CD4-positive, alpha-beta T cell treated with Interleukin-15 for 1 hour (primary cell): Measurements from ENCODE around the gene RTCA.
"Not testable (repeated sequence)": the region's sequence is repeated elsewhere in the genome, so short reads cannot be mapped to it uniquely, and the experiment has no call there.

Experiments used
- DNase-seq: peaks from one replicate; pipeline ENCODE4 v3.0.0-alpha.2; 2020

RTCA gene

DNA sequence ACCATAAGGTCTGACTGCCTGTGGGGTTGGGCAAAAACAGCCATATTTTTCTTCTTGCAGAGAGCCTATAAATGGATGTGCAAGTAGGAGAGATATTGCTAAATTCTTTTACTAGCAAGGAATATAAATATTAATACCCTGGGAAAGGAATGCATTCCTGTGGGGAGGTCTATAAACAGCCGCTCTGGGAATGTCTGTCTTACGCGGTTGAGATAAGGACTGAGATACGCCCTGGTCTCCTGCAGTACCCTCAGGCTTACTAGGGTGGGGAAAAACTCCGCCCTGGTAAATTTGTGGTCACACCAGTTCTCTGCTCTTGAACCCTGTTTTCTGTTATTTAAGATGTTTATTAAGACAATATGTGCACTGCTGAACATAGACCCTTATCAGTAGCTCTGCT, 1.9 kb upstream of the RTCA start:
- DNase-seq, result not testable (repeated sequence)

DNA sequence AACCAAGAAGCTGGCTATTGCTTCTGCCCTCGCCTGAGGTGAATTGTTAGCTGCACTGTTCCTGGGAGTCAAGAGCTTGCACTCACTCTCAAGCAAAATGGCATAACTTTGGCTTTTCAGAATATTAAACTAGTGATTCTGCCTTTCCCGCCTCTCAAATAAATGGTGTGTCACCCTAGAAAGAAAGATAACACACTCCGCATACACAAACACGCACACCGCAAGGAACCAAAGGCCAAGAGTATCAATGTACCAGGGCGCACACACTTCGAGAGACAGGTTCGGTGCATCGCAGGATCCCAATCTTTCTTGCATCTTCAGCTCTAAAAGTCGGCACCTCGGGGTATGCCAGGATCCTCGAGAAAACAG, 470 bp upstream of the RTCA start:
- no peak for DNase-seq

DNA sequence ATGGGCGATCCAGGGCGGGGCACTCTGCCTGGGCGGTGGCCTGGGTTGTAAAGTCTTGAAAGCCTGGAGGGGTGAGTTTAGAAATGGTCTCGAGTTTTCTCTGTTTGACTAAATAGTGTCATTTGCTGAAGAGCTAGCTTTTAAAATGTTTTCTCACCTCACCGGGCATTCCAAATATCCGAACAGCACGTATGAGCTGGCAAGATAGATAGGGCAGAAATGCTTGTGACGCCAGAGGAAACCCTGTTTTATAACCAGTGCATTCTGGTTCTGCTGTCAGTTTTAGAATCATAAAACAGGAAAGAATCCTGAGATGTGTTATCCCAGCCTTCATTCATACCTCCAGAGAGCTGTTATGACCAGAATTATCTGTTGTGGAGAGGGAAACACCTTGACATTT, 725 bp downstream of the RTCA start:
- no peak for DNase-seq

DNA sequence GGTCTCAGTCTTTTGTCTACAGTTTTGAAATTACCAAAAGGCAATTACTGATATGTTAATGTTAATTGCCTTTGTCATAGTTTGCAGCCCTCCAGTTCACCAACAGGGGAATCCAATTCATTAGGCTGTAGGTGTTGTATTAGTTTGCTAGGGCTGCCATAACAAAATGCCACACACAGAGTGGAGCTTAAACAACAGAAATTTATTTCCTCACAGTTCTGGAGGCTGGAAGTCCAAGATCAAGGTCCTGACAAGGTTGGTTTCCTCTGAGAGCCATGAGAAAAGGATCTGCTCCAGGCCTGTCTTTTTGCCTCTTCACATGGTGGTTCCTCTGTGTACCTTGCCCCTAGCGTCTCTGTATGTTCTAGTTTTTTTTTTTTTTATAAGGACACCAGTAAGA, 1.3 kb downstream of the RTCA start:
- DNase-seq, result no peak

DNA sequence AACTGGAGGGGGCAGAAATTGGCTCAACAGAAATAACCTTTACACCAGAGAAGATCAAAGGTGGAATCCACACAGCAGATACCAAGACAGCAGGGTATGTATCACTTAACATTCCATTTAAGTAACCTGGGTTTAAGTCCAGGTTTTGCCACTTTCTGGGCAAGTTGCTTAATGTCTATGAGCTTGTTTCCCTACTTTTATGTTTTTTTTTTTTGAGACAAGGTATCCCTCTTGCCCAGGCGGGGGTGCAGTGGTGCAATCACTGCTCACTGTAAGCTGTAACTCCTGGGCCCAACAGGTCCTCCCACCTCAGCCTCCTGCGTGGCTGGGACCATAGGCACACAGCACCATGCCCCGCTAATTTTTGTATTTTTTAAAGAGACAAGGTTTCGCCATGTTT, 2.2 kb downstream of the RTCA start:
- DNase-seq, result no peak

DNA sequence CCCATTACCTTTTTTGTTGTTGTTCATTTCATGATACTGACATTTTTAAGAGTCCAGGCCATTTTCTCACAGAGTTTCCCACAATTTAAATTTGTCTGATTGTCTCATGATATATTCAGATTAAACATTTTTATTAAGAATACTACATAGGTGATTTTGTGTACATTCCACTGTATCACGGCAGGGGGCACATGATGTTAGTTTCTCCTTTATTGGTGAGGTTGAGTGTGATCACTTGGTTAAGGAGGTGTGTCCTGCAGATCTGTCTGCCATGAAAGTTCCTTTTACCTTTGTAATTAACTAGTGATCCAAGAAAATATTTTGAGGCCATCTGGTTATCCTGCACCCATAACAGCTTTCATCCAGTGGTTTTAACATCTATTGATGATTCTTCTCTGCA, 11.8 kb downstream of the RTCA start:
- DNase-seq, result peak; percentile 20

DNA sequence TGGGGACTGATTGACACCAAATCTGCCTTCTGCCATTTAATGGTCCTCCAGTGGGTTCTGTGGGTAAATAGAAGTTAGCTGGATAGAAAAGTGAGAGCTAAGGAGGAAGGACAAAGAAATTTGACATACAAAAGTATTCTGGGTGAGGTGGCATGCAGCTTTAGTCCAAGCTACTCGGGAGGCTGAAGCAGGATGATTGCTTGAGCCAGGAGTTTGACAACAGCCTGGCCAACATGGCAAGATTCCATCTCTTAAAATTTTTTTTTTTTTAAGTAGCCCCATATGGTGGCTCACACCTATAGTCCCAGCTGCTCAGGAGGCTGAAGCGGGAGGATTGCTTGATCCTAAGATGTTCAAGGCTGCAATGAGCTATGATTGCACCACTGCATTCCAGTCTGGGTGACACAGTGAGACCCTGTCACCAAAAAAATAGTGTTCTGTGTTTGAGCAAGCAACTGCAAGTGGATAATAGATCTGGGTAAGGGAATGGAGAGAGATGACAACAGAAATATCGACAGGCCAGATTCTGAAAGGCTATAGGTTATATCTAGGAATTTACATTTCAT, 13.4 kb downstream of the RTCA start:
- DNase-seq, result no peak

DNA sequence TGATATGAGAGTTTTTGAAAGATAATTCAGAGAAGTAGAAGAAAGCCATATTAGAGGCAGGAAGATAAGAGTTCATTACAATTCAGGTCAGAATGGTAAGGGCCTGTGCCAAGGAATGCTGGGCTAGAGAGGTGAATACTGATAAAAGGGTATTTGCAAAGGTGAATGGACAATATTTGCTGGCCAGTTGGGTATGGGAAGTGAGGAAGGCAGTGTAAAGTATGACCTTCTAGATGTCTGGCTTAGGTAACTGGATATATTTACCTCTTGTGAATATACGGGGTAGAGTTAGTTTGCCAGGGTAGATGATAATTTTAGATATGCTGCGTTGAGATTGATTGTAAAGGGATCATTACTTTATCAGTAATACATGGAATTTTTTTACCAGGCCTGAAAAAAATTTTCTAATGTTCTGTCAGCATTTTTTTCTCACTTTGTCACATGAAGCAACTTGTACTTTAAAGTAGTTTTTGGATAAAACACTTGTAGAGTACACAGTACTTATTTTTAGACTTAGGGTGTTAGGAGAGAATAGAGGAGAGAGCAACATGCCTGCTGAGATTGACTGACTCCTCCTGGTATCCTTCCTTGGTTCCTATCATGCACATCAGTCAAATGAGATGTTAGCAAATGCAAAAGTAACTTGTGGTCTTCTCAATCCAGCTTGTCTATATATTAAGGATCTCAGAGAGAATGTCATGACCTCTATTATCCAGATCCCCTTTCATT, 14.1 kb downstream of the RTCA start:
- no peak for DNase-seq

DNA sequence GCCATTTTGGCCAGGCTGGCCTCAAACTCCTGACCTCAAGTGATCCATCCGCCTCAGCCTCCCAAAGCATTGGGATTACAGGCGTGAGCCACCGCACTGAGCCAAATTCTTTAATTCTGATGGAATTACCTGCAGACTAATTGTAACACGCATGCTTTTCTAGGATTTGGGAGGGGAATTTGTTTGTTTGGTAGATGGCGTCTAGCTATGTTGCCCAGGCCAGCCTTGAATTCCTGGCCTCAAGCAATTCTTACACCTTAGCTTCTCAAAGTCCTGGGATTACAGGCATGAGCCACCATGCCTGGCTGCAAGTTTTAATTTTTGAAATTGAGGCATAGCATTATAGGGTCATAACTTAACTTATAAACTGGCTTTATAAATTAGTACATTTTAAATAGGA, 18.6 kb downstream of the RTCA start:
- no peak for DNase-seq

DNA sequence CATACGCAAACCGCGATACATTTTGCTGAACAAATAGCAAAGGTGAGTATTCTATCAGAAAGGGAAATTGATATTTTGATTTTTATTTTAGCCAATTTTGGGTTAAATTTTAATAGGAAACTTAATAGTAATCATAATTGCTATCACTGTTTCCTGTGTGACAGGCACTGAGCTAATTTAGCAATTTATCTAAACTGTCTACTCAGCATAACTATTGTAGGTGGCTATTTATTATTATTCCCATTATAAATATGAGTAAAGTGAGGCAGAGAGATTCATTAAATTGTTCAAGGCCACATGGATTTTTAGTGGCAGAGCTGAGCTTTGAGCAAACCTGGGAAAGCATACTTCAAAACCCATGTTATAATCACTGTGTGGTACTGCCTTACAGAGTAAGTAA, 21.1 kb downstream of the RTCA start:
- DNase-seq, result no peak

DNA sequence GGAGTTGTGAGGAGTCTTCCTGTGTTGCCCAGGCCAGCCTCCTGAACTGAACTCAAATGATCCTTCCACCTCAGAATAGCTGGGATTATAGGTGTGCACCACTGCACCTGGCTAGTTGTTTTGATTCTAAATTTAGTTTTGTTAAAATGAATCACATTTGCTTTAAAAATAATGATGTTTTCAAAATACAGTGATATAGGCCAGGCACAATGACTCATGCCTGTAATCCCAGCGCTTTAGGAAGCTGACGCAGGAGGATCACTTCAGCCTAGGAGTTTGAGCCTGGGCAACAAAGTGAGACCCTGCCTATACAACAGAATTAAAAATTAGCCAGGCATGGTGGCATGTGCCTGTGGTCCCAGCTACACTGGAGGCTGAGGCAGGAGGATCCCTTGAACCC, 24.3 kb downstream of the RTCA start:
- no peak for DNase-seq

DNA sequence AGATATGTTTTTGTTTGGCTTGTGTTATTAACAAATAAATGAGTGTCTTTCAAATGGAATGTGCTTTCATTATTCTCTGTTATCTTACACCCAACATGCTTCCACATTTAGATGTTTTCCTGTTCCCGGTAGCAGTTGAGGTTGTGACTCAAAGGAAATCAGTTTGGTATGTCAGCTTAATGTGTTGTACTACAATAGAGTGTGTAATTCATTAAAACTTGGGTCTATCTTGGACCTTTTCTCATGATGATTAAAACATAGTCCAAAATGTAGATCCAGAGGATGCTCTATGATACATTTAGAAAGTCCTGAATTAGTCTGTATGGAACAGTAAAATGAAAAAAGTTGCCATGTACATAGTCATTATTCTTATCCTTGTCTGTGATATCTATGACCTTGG, 26.7 kb downstream of the RTCA start:
- no peak for DNase-seq

DNA sequence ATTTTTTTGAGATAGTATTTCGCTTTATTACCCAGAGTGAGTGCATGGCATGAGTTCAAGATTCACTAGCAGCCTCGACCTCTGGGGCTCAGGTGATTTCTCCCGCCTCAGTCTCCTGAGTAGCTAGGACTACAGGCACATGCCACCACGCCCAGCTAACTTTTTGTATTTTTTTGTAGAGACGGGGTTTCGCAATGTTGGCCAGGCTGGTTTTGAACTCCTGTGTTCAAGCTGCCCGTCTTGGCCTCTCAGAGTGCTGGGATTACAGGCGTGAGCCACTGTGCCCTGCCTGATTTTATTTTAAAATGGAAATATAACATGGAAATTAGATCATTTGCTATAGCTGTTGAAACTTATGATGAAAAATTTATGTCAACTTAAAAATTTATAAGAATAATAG, 30.1 kb downstream of the RTCA start:
- no peak for DNase-seq

DNA sequence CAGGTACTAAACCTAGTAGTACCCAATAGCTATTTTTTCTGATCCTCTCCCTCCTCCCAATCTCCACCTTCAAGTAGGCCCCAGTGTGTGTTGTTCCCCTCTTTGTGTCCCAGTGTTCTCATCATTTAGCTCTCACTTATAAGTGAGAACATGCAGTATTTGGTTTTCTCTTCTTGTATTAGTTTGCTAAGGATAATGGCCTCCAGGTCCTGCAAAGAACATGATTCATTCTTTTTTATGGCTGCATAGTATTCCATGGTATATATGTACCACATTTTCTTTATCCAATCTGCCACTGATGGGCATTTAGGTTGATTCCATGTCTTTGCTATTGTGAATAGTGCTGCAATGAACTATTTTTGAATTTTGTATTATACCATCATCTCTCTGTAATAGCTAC, 31.0 kb downstream of the RTCA start:
- DNase-seq, result not testable (repeated sequence)

DNA sequence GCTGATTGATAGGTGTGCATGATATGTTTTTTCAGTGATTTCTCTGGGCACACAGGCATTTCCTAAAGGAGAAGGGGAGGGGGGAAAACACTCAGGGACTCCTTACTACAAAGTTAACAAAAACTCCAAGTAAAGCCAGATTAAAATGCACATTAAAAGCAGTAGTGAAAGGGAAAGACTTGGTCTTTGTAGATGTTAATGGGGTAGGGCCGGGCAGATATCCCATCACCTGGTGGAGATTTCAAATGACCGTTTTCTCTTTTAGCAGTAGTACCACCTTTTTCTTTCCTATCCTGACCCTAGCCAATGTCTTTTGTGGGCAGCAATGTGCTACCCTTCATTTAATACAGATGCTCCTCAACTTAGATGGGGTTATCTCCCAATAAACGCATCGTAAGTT, 32.5 kb downstream of the RTCA start:
- no peak for DNase-seq

DNA sequence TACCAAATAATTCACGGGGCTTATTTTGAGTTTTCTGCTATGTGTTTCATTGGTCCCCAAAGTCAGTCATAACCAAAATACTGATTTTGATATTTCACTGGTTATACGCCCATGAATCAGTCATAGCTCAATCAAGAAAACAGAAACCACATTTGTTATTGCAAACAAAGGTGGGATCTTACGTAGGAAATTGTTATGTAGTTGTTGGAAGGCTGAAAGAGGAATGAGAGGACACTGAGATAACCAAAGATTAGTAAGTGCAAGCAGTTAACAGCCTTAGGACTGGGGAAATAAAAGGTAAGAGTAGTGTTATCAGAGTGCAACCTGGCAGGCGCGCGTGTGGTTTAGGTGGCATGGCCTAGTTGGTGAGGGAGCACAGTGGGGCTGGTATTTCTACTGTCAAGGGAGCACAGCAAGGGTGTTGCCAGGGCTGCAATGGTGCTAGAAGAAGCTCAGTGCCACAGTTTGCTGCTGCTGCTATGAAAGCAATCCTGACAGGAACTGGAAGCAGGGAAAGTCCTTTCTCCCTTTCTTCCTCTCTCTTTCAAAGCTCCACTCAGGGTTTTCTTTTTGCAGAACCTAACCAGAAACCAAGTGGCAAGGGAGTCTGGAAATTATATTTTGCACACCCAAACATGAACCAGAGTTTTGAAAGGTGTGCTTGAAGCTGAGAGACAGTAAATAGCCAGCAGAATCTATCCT, 33.7 kb downstream of the RTCA start:
- no peak for DNase-seq

DNA sequence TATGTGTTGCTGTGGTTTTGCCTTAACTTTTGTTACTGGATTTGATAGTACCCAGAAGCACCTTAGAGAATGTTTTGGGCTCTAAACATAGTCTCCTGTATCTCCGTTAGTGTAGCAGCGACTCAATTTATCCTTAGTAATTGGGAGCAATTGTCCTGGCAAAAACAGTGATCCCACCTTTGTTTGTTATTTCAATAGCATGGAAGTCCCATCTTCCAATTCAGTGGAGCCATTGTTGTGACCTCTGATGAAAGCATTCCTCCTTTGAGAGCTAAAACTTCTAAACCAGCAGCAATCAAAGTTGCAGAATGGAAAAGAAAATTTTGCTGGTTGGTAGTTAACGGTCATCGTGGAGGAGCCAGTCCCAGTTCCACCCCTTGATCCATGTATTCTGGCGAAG, 34.7 kb downstream of the RTCA start:
- no peak for DNase-seq

DNA sequence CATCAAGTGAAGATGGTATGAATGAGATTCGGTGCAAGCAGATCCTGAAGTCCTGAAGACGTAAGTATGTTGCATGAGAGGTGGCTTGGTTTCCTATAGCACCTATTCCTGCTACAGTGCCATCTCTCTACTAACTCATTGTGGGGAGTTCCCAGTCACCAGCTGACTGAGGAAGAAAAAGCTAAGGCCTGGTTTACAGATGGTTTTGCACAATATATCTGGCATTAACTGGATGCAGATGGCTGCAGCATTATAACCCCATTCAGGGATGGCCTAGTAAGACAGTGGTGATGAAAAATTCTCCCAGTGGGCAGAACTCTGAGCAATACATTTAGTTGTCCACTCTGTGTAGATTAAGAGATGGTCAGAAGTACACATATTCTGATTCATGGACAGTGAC, 36.7 kb downstream of the RTCA start:
- DNase-seq, result no peak

DNA sequence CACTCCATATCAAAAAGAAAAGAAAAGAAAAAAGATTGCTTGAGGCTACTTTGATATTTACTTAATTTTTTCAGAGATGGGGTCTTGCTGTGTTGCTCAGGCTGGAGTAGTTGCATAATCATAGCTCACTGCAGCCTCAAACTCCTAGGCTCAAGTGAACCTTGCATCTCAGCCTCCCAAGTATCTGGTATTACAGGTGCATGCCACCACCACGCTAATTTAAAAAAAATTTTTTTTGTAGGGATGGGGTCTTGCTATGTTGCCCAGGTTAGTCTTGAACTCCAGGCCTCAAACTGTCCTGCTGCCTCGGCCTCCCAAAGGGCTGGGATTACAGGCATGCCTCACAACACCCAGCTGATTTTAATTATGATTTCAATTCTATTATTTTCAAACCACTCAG, 38.2 kb downstream of the RTCA start:
- no peak for DNase-seq

DNA sequence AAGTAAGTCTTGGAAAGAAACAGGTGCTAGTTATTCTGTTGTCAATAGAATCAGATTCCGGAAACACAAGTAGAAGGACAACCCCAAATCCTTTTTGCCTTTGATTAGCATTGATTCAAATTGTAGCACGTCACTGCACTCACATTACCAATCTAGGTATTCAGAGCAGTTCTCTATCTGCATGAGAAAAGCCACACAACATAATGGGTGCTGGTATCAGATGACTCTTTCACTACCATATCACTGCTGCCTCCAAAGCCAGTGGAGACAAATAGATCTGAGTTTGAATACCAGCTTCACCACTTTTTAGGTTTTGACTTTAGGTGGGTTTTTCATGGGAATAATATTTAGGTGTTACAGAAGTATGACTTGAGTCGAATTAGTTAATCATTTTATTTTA, 38.9 kb downstream of the RTCA start:
- DNase-seq, result no peak

DNA sequence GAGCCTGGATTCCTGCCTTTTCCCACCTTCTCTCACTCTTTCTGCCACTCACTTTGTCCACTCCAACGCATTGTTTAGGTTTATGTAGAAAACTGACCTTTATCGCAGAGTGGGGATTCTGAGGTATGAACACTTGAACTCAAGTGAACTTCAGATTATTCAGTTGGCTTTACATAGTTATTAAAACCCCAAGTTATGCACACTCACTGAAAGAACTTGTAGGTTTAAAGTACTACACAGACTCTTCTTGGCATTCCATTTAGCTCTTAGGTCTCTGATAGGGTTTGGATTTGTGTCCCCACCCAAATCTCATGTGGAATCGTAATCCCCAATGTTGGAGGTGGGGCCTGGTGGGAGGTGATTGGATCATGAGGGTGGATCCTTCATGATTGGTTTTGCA, 39.9 kb downstream of the RTCA start:
- DNase-seq, result no peak

DNA sequence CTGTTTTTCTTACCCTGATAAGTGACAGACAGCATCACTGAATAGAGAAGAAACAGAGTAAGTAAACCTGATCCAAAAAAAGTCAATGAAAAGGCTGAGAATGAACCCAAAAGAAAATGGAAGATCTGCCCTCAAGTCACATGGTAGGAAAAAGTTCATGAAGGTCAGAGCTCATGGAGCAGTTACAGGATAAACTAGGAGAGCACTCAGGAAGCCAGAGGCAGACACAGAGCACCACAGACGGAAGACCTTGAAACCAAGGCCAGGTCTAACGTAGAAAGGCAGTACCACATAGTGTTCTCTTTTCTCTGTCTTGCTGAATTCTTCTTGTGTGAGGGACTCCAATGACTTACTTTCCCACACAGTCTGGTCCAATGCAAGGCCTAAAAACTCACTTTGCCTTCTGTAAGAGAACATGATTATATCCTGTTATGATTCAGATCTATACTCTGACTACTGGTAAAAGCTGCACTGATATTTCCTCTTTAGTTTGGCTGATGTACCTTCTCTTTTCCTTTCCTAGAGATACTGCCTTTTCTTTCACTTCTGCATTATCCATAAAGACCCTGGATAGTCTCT, 40.8 kb downstream of the RTCA start:
- no peak for DNase-seq

DNA sequence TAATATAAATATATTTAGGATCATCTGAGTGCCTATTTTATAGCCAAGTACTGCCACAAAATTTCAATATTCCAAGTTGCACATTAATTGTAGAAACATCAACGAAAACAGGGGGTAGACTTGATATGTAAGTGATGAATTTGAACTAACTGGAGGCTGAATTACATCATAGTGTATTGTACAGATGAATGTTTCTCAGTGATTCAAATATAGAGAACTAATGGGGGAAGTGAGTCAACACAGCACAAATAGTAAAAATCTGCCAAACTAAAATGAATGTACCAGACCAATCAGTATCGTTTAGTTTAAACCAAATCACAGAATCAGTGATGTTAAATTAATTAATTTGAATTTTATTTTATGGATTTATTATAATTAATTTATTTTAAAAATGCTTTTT, 42.8 kb downstream of the RTCA start:
- DNase-seq, result no peak

DNA sequence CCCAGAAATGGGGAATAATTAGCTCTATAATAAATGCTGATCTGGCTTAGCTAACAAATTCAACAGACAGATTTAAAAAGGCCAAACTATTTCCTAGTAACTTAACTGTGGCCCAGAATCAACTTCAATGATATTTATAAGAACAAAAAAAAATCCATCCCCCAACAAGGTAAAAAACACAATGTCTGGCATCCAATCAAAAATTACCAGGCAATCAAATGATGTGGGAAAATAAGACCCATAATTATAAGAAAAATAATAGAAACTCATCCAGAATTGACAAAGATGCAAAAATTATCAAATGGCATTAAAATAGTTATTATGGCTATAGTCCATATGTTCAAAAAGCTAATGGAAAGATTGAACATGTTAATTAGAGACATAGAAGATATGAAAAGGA, 43.8 kb downstream of the RTCA start:
- no peak for DNase-seq
